ENCODE data around the gene ARHGEF2. TPM values are rescaled to one million over a fixed set of nuclear protein-coding genes. Genes with fewer than 3 reads are reported as not detected.

The ARHGEF2 gene
- total and polyA plus RNA-seq, 9 of the 15 experiments (the other 6 are each of a cell fraction or from before 2014, with no cell fraction given): 7.1 to 162 (median 62.2) TPM

DNA sequence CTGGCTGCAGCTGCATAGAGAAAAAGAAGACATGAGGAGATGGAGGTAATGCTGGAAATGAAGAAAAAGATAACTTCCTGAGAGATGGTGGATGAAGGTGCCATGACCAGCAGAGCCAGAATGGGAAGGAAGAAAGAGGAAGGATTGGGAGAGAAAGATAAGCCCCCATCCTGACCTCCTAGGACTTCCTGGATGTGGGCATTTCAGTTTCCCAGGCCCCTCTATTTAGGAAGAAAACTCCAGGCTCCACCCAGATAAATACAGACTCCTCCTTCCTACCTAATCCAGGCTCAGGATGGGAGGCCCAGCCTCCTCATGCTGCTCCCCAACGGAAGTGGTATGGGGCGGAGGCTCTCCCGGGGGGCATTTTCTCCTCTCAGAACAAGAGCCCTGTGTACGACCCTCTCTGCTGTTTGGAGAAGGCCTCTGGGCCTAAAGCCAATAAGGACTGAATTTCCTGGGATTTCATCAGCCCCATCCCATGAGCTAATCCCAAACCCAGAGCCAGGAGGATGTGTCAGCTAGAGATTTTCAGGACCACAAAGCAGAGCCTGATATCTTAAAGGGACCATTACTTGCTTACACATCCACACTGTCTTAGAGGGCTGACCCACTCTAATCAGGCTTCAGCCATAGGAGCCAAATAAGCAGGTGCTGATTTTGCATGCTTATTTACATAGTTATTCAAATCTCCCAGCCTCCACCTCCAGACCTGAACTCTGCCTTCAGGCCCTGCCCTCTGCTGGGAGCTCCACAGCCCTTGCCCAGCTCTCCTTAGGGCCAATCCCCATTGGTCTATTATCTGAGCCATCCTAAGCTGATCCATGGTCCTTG lies 5.1 kb upstream of the ARHGEF2 start:
- peak overlapping the region; percentile 24 to 89; a peak in 2 of 4 replicates for H3K9ac ChIP-seq (ENCODE audit: insufficient read depth in 1 of 2, low read depth in 2 of 2, low read length in 2 of 2)
- DNase-seq (ENCODE audit: extremely low read depth in 1 of 4, low spot score in 3 of 4) (peak in 2 of 4 experiments; percentile 48 to 65), ATAC-seq (peak; percentile 77), FAIRE-seq (peak; percentile 78)
- peaks cover 39% of the 10 kb centered on the region for H3K79me2 ChIP-seq (ENCODE audit: control insufficient read depth, insufficient read depth, low read length)
- no peak overlapping the region for H2AFZ ChIP-seq (ENCODE audit: low read depth, low read length)
- no TSS peak for BruUV-seq (replicated peaks)
- no peaks in the 10 kb centered on the region for H4K20me1 ChIP-seq (replicated peaks; ENCODE audit: control insufficient read depth, insufficient read depth, low read length)
- peak overlapping the region; percentile 47 for H3K4me2 ChIP-seq (ENCODE audit: insufficient read depth, low read length)
- no peaks in the 10 kb centered on the region for H3K9me3 ChIP-seq (replicated peaks; ENCODE audit: control insufficient read depth, insufficient read depth, low read depth, low read length)
- no peak overlapping the region for H3K4me3 ChIP-seq
- no peaks in the 10 kb centered on the region for H3K27me3 ChIP-seq (ENCODE audit: control insufficient read depth in 2 of 2, insufficient read depth in 2 of 2, low read length in 2 of 2)
- in situ Hi-C loops (cut with MboI) (no loop called here), intact Hi-C loops (cut with micrococcal nuclease) (loop anchor here (1.0 to 5.0 kb wide), 2 partner anchors 45 to 69 kb away; partner anchors contain the start of genes LAMTOR2 and UBQLN4)
- ChIA-PET POLR2A (interaction anchor here (0.5 to 5.1 kb wide), 11 partner anchors 9 to 50 kb away, joined by 3 to 41 read pairs (median 5); partner anchors contain the start of gene KHDC4), CTCF (ENCODE audit: low intra/inter-chr PET ratio) (interaction anchor here (1.6 kb wide), 1 partner anchor 45 kb away, joined by 4 read pairs; no protein-coding TSS in a partner anchor)
- peaks cover 35 to 40% of the 10 kb centered on the region in 2 experiments for H3K4me1 ChIP-seq (replicated peaks in 1 of 2; ENCODE audit: control insufficient read depth in 2 of 2, insufficient read depth in 2 of 2, low read length in 2 of 2)
- peak overlapping the region; percentile 93; the same call in 1 of the 3 replicates for H3K27ac ChIP-seq (ENCODE audit: extremely low read depth, low read depth, low read length)
- H3K9me1 ChIP-seq (ENCODE audit: control insufficient read depth, insufficient read depth, low read length): no peaks in the 10 kb centered on the region
- 0 out of 3 replicates have a peak, but pooled peaks cover 2% of the 10 kb centered on the region for H3K36me3 ChIP-seq (ENCODE audit: control insufficient read depth, insufficient read depth, low read length)
- 26% methylated on average over 4 of the region's 4 CpGs for WGBS (ENCODE audit: insufficient coverage, low coverage, missing lambda C conversion rate)
- TF ChIP-seq HDAC6 (IDR thresholded peaks at IDR 0.05; ENCODE audit: low read depth, low read length): no peak
- TF ChIP-seq TCFL5 (CRISPR knock-in tag; conservative IDR thresholded peaks at IDR 0.05): no peak
- TF ChIP-seq ZNF431 (CRISPR knock-in tag; IDR thresholded peaks at IDR 0.05): no peak
- no peak for TF ChIP-seq IFI16 (CRISPR knock-in tag; IDR thresholded peaks at IDR 0.05)
- peak; percentile 36; the same call in 1 of the 2 replicates for TF ChIP-seq L3MBTL2 (IDR thresholded peaks at IDR 0.05)
- TF ChIP-seq MEIS2 (IDR thresholded peaks at IDR 0.05; ENCODE audit: partially characterized antibody): peak; percentile 34
- no peak for TF ChIP-seq ZZZ3 (IDR thresholded peaks at IDR 0.05)
- TF ChIP-seq, protein P1, sequence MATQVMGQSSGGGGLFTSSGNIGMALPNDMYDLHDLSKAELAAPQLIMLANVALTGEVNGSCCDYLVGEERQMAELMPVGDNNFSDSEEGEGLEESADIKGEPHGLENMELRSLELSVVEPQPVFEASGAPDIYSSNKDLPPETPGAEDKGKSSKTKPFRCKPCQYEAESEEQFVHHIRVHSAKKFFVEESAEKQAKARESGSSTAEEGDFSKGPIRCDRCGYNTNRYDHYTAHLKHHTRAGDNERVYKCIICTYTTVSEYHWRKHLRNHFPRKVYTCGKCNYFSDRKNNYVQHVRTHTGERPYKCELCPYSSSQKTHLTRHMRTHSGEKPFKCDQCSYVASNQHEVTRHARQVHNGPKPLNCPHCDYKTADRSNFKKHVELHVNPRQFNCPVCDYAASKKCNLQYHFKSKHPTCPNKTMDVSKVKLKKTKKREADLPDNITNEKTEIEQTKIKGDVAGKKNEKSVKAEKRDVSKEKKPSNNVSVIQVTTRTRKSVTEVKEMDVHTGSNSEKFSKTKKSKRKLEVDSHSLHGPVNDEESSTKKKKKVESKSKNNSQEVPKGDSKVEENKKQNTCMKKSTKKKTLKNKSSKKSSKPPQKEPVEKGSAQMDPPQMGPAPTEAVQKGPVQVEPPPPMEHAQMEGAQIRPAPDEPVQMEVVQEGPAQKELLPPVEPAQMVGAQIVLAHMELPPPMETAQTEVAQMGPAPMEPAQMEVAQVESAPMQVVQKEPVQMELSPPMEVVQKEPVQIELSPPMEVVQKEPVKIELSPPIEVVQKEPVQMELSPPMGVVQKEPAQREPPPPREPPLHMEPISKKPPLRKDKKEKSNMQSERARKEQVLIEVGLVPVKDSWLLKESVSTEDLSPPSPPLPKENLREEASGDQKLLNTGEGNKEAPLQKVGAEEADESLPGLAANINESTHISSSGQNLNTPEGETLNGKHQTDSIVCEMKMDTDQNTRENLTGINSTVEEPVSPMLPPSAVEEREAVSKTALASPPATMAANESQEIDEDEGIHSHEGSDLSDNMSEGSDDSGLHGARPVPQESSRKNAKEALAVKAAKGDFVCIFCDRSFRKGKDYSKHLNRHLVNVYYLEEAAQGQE (IDR thresholded peaks at IDR 0.05; ENCODE audit: borderline replicate concordance): peak; percentile 58; the same call in 1 of the 2 replicates
- TF ChIP-seq, protein P1 (CRISPR knock-in tag; IDR thresholded peaks at IDR 0.05; ENCODE audit: low read depth): no peak
- TF ChIP-seq NRF1 (conservative IDR thresholded peaks at IDR 0.05 in 1 of 2, IDR thresholded peaks at IDR 0.05 in 1 of 2): peak; percentile 49 to 61
- TF ChIP-seq CBX1 (IDR thresholded peaks at IDR 0.05; ENCODE audit: low read depth): no peak
- TF ChIP-seq ZBTB17 (CRISPR knock-in tag; IDR thresholded peaks at IDR 0.05): no peak
- no peak for TF ChIP-seq NR2C1 (IDR thresholded peaks at IDR 0.05)
- TF ChIP-seq NR2C1 (tag; IDR thresholded peaks at IDR 0.05): 0 out of 2 replicates have a peak, but pooled peaks have one; percentile 20
- peak; percentile 64 for TF ChIP-seq ZFX (CRISPR knock-in tag; IDR thresholded peaks at IDR 0.05)

Measured in K562 (cell line).